RCC 7860 (cell line): Measurements from ENCODE around the gene SLC30A1.
"Not testable (repeated sequence)": the region's sequence is repeated elsewhere in the genome, so short reads cannot be mapped to it uniquely, and the experiment has no call there.

Experiments
- DNase-seq: peaks from one replicate; pipeline ENCODE4 v3.0.0-alpha.2; 2015; ENCODE audit warnings: low spot score
- FAIRE-seq: peaks from 2 replicates; lab custom pipeline; 2012; peaks lifted over from hg19 to GRCh38; lab: Jason Lieb, UNC

The SLC30A1 gene

GRCh38 chr1:211578640-211579439 lies at the start of gene SLC30A1:
TSS of gene SLC30A1 (minus strand) at chr1:211579161. CDS start at chr1:211578612, 549 bp downstream.
- DNase-seq (peak; percentile 94), FAIRE-seq (peak; percentile 63)

GRCh38 chr1:211628417-211628816 lies 49.5 kb upstream of the SLC30A1 start:
- no peak for DNase-seq
- no peak for FAIRE-seq

- FAIRE-seq (no peak), DNase-seq (no peak)
Observed at GRCh38 chr1:211627259-211627658, 48.3 kb upstream of the SLC30A1 start.

GRCh38 chr1:211625866-211626265 lies 46.9 kb upstream of the SLC30A1 start:
- FAIRE-seq, DNase-seq: not testable (repeated sequence)

GRCh38 chr1:211625040-211625439 lies 46.1 kb upstream of the SLC30A1 start:
- DNase-seq (no peak), FAIRE-seq (no peak)

- DNase-seq (no peak), FAIRE-seq (no peak)
Observed at GRCh38 chr1:211623515-211623914, 44.6 kb upstream of the SLC30A1 start.

GRCh38 chr1:211621447-211622198 lies 42.7 kb upstream of the SLC30A1 start:
- FAIRE-seq (peak; percentile 78), DNase-seq (peak; percentile 82)

GRCh38 chr1:211620097-211620496 lies 41.1 kb upstream of the SLC30A1 start:
- no peak for FAIRE-seq

GRCh38 chr1:211619033-211619996 lies 40.4 kb upstream of the SLC30A1 start:
- no peak for DNase-seq
- FAIRE-seq: no peak

More at GRCh38 chr1:211620097-211620496, 41.1 kb upstream of the SLC30A1 start:
- no peak for DNase-seq

- no peak for DNase-seq
- FAIRE-seq: no peak
Observed at GRCh38 chr1:211616965-211617297, 38.0 kb upstream of the SLC30A1 start.

- no peak for DNase-seq
Observed at GRCh38 chr1:211616231-211616964, 37.4 kb upstream of the SLC30A1 start.

GRCh38 chr1:211614615-211615014 lies 35.7 kb upstream of the SLC30A1 start:
- FAIRE-seq (no peak), DNase-seq (no peak)

More at GRCh38 chr1:211616231-211616964, 37.4 kb upstream of the SLC30A1 start:
- FAIRE-seq: no peak

GRCh38 chr1:211613951-211614350 lies 35.0 kb upstream of the SLC30A1 start:
- FAIRE-seq: no peak
- no peak for DNase-seq

GRCh38 chr1:211613108-211613947 lies 34.4 kb upstream of the SLC30A1 start:
- FAIRE-seq (peak; percentile 77), DNase-seq (peak; percentile 84)

- FAIRE-seq (no peak), DNase-seq (no peak)
Observed at GRCh38 chr1:211612786-211613107, 33.8 kb upstream of the SLC30A1 start.

- DNase-seq (no peak), FAIRE-seq (no peak)
Observed at GRCh38 chr1:211611818-211612217, 32.9 kb upstream of the SLC30A1 start.

GRCh38 chr1:211610779-211611556 lies 32.0 kb upstream of the SLC30A1 start:
- FAIRE-seq (no peak), DNase-seq (no peak)

- DNase-seq: no peak
- FAIRE-seq: no peak
Observed at GRCh38 chr1:211609120-211610024, 30.4 kb upstream of the SLC30A1 start.
